GM23338 (cell line): ENCODE results near the gene PMAIP1. TPM values are rescaled to one million over a fixed set of nuclear protein-coding genes. Genes with fewer than 3 reads are reported as not detected.

ENCODE experiments used
- ATAC-seq: fragments of 200-7000 bp; cut with Tn5 transposase; 3 replicates; pipeline ENCODE4 v1.9.1; 2020
- DNase-seq: peaks from one replicate; pipeline ENCODE4 v3.0.0-alpha.2; 2015; ENCODE audit warnings: low spot score
- H2AFZ ChIP-seq: fragments of 200-600 bp; sonication (generic); 2 replicates; pipeline ENCODE4 v1.8.0; 2016; ENCODE audit warnings: antibody characterized with exemption, mild to moderate bottlenecking, moderate library complexity
- H3F3A ChIP-seq: fragments of 200-600 bp; sonication (generic); replicated peaks from 2 replicates; pipeline ENCODE4 v1.8.0; 2017; ENCODE audit warnings: antibody characterized with exemption, mixed run types, low read depth
- H3K27ac ChIP-seq: fragments of 200-600 bp; sonication (generic); 2 replicates; pipeline ENCODE4 v1.6.1; 2016; ENCODE audit warnings: low read depth
- H3K27me3 ChIP-seq: fragments of 200-600 bp; sonication (generic); 2 replicates; pipeline ENCODE4 v1.8.0; 2016; ENCODE audit warnings: mild to moderate bottlenecking, mixed run types, moderate library complexity; ENCODE audit not compliant: insufficient read depth
- H3K36me3 ChIP-seq: fragments of 200-600 bp; sonication (generic); 2 replicates; pipeline ENCODE4 v1.8.0; 2016; ENCODE audit warnings: mild to moderate bottlenecking; ENCODE audit not compliant: insufficient read depth
- H3K4me1 ChIP-seq: fragments of 200-600 bp; sonication (generic); 2 replicates; pipeline ENCODE4 v1.8.0; 2016; ENCODE audit warnings: mild to moderate bottlenecking, moderate library complexity; ENCODE audit not compliant: insufficient read depth
- H3K4me2 ChIP-seq: fragments of 200-600 bp; sonication (generic); 2 replicates; pipeline ENCODE4 v1.7.1; 2017; ENCODE audit warnings: mixed run types
- H3K4me3 ChIP-seq: fragments of 200-600 bp; sonication (generic); 2 replicates; pipeline ENCODE4 v1.6.1; 2016; ENCODE audit warnings: mixed run types
- H3K79me2 ChIP-seq: fragments of 200-600 bp; sonication (generic); replicated peaks from 2 replicates; pipeline ENCODE4 v1.8.0; 2017; ENCODE audit warnings: mild to moderate bottlenecking; ENCODE audit not compliant: insufficient read depth
- H3K9me2 ChIP-seq: fragments of 200-600 bp; sonication (generic); 2 replicates; pipeline ENCODE4 v1.8.0; 2017; ENCODE audit not compliant: insufficient read depth
- H4K20me1 ChIP-seq: fragments of 200-600 bp; sonication (generic); replicated peaks from 2 replicates; pipeline ENCODE4 v1.8.0; 2017; ENCODE audit warnings: mild to moderate bottlenecking; ENCODE audit not compliant: insufficient read depth
- H3K27ac Mint-ChIP-seq: 2 replicates; pipeline ENCODE4 v1.8.0; 2020; ENCODE audit warnings: inconsistent platforms, mild to moderate bottlenecking, moderate library complexity, mixed read lengths
- H3K27me3 Mint-ChIP-seq: 3 replicates; pipeline ENCODE4 v1.8.0; 2022; ENCODE audit warnings: low read depth, mild to moderate bottlenecking, moderate library complexity, mixed read lengths, inconsistent platforms; ENCODE audit not compliant: insufficient read depth, poor library complexity
- H3K36me3 Mint-ChIP-seq: 3 replicates; pipeline ENCODE4 v1.8.0; 2021; ENCODE audit warnings: low read depth, mild to moderate bottlenecking, inconsistent platforms, moderate library complexity, mixed read lengths
- H3K4me1 Mint-ChIP-seq: 3 replicates; pipeline ENCODE4 v1.8.0; 2020; ENCODE audit warnings: mild to moderate bottlenecking, inconsistent platforms, mixed read lengths
- H3K4me3 Mint-ChIP-seq: 3 replicates; pipeline ENCODE4 v1.8.0; 2021; ENCODE audit warnings: moderate library complexity, mild to moderate bottlenecking, inconsistent platforms, mixed read lengths
- H3K9me3 Mint-ChIP-seq: 3 replicates; pipeline ENCODE4 v1.8.0; 2020; ENCODE audit warnings: moderate library complexity, mild to moderate bottlenecking, inconsistent platforms, mixed read lengths
- CREB1 ChIP-seq: fragments of 250-450 bp; sonication (Bioruptor Pico); IDR thresholded peaks from 2 replicates; pipeline ENCODE4 v1.5.0; 2020; ENCODE audit warnings: low read depth, mild to moderate bottlenecking, moderate library complexity
- EZH2 ChIP-seq: fragments of 200-600 bp; sonication (generic); IDR thresholded peaks from one replicate; pipeline ENCODE4 v1.8.0; 2017; ENCODE audit warnings: antibody characterized with exemption, mild to moderate bottlenecking, low read depth; ENCODE audit not compliant: unreplicated experiment
- EZH2phosphoT487 ChIP-seq: fragments of 200-600 bp; sonication (generic); IDR thresholded peaks from one replicate; pipeline ENCODE4 v1.8.1; 2018; ENCODE audit warnings: antibody characterized with exemption; ENCODE audit not compliant: unreplicated experiment
- JUNB ChIP-seq: IDR thresholded peaks from one replicate; pipeline ENCODE4 v1.6.1; 2016; ENCODE audit warnings: antibody characterized with exemption; ENCODE audit not compliant: unreplicated experiment
- NANOG ChIP-seq: IDR thresholded peaks from 2 replicates; pipeline ENCODE4 v1.6.1; 2016; ENCODE audit warnings: antibody characterized with exemption, borderline replicate concordance
- POLR2AphosphoS5 ChIP-seq: IDR thresholded peaks from 2 replicates; pipeline ENCODE4 v1.6.1; 2016; ENCODE audit warnings: antibody characterized with exemption, low read depth
- STAT1 ChIP-seq: IDR thresholded peaks from one replicate; pipeline ENCODE4 v1.6.1; 2016; ENCODE audit warnings: antibody characterized with exemption; ENCODE audit not compliant: unreplicated experiment
- ZNF114 ChIP-seq: fragments of 250-450 bp; sonication (Bioruptor Pico); IDR thresholded peaks from 2 replicates; pipeline ENCODE4 v1.5.0; 2020; ENCODE audit warnings: mild to moderate bottlenecking, moderate library complexity
- ZNF331 ChIP-seq: fragments of 250-450 bp; sonication (Bioruptor Pico); IDR thresholded peaks from 2 replicates; pipeline ENCODE4 v1.5.0; 2020; ENCODE audit warnings: low read depth, mild to moderate bottlenecking, moderate library complexity
- polyA plus RNA-seq: library from polyadenylated mRNA; unstranded; fragments of >200 nt; fragmentation: Nextera tagmentation; extraction: Ambion mirVana; gene quantifications from 2 replicates; pipeline ENCODE4 v1.2.1, GENCODE V29; 2016
- total RNA-seq: library from RNA; depleted of rRNA; stranded (reverse); fragments of >200 nt; shearing (Covaris generic); gene quantifications from 2 replicates; pipeline ENCODE4 v1.2.3, GENCODE V29; 2014
- TF ChIP-seq, protein P1 (sequence below), 2 experiments: fragments of 200-600 bp in 1 of 2; sonication (generic) in 1 of 2; conservative IDR thresholded peaks; 2 replicates each; pipeline versions ENCODE4 v1.5.1 to v1.6.1; 2016 to 2017; ENCODE audit warnings: antibody characterized with exemption in 2 of 2, low read depth in 2 of 2, mild to moderate bottlenecking in 2 of 2, moderate library complexity in 1 of 2
- TF ChIP-seq, protein P2 (sequence below): IDR thresholded peaks from one replicate; pipeline ENCODE4 v1.6.1; 2018; ENCODE audit warnings: antibody characterized with exemption; ENCODE audit not compliant: unreplicated experiment
- TF ChIP-seq, protein P3 (sequence below): IDR thresholded peaks from 2 replicates; pipeline ENCODE4 v1.6.1; 2016; ENCODE audit warnings: antibody characterized with exemption

The PMAIP1 gene
- total and polyA plus RNA-seq, 2 experiments from 2014 or later = 156 to 296 TPM

DNA sequence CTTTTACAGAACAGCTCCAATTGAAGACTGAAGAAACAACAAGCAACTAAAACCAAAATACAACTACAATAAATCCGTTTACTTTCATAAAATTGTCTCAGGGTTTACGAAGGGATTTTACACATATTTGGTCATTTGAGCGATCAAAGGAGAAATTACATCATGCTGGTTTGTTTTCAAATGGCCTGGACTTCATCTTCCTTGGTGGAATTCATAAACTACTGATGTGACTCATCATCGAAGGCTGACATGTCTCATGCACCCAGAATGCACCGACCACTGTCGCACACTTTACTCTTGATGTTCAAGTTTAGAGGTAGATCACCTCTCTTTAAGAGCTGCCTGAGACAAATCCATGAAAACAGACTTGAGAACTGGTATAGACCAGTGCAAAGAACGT lies 25.6 kb upstream of the PMAIP1 start:
- Mint-ChIP-seq H3K27ac (no peak overlapping the region), H3K4me1 (peaks cover 33% of the 10 kb centered on the region), H3K4me3 (no peak overlapping the region), H3K9me3 (no peaks in the 10 kb centered on the region), H3K27me3 (no peaks in the 10 kb centered on the region), H3K36me3 (no peaks in the 10 kb centered on the region)
- Histone ChIP-seq H3K79me2 (no peaks in the 10 kb centered on the region), H3K36me3 (no peaks in the 10 kb centered on the region), H4K20me1 (no peaks in the 10 kb centered on the region), H3K9me2 (no peaks in the 10 kb centered on the region), H3K27ac (no peak overlapping the region), H2AFZ (no peak overlapping the region), H3K4me2 (no peak overlapping the region), H3K27me3 (no peaks in the 10 kb centered on the region), H3K4me1 (peaks cover 38% of the 10 kb centered on the region), H3F3A (no peaks in the 10 kb centered on the region), H3K4me3 (no peak overlapping the region)
- DNase-seq (no peak), ATAC-seq (no peak)
- TF ChIP-seq ZNF114 (CRISPR knock-in tag) (no peak), EZH2 (no peak), NANOG (no peak), POLR2AphosphoS5 (no peak), ZNF331 (CRISPR knock-in tag) (no peak), STAT1 (no peak), JUNB (no peak), EZH2phosphoT487 (no peak)
- TF ChIP-seq, protein P1, sequence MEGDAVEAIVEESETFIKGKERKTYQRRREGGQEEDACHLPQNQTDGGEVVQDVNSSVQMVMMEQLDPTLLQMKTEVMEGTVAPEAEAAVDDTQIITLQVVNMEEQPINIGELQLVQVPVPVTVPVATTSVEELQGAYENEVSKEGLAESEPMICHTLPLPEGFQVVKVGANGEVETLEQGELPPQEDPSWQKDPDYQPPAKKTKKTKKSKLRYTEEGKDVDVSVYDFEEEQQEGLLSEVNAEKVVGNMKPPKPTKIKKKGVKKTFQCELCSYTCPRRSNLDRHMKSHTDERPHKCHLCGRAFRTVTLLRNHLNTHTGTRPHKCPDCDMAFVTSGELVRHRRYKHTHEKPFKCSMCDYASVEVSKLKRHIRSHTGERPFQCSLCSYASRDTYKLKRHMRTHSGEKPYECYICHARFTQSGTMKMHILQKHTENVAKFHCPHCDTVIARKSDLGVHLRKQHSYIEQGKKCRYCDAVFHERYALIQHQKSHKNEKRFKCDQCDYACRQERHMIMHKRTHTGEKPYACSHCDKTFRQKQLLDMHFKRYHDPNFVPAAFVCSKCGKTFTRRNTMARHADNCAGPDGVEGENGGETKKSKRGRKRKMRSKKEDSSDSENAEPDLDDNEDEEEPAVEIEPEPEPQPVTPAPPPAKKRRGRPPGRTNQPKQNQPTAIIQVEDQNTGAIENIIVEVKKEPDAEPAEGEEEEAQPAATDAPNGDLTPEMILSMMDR (conservative IDR thresholded peaks at IDR 0.05; ENCODE audit: low read depth in 2 of 2) = no peak
- TF ChIP-seq, protein P2, sequence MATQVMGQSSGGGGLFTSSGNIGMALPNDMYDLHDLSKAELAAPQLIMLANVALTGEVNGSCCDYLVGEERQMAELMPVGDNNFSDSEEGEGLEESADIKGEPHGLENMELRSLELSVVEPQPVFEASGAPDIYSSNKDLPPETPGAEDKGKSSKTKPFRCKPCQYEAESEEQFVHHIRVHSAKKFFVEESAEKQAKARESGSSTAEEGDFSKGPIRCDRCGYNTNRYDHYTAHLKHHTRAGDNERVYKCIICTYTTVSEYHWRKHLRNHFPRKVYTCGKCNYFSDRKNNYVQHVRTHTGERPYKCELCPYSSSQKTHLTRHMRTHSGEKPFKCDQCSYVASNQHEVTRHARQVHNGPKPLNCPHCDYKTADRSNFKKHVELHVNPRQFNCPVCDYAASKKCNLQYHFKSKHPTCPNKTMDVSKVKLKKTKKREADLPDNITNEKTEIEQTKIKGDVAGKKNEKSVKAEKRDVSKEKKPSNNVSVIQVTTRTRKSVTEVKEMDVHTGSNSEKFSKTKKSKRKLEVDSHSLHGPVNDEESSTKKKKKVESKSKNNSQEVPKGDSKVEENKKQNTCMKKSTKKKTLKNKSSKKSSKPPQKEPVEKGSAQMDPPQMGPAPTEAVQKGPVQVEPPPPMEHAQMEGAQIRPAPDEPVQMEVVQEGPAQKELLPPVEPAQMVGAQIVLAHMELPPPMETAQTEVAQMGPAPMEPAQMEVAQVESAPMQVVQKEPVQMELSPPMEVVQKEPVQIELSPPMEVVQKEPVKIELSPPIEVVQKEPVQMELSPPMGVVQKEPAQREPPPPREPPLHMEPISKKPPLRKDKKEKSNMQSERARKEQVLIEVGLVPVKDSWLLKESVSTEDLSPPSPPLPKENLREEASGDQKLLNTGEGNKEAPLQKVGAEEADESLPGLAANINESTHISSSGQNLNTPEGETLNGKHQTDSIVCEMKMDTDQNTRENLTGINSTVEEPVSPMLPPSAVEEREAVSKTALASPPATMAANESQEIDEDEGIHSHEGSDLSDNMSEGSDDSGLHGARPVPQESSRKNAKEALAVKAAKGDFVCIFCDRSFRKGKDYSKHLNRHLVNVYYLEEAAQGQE = no peak
- TF ChIP-seq, protein P3, sequence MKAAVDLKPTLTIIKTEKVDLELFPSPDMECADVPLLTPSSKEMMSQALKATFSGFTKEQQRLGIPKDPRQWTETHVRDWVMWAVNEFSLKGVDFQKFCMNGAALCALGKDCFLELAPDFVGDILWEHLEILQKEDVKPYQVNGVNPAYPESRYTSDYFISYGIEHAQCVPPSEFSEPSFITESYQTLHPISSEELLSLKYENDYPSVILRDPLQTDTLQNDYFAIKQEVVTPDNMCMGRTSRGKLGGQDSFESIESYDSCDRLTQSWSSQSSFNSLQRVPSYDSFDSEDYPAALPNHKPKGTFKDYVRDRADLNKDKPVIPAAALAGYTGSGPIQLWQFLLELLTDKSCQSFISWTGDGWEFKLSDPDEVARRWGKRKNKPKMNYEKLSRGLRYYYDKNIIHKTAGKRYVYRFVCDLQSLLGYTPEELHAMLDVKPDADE = no peak

DNA sequence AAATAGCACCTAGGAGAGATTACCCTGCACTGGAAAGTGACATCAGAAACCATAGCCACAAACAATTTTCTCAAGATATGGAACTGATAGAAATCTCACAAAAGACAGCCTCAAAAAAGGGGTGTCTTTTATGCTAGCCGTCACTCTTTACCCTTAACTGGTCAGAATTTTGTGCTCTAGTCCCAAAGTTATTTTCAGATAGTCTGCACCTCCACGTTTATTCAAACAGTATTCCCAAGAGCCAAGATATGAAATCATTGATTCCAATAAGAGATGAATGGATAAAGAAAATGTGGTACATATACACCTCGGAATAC lies 23.5 kb upstream of the PMAIP1 start:
- H3K4me1 ChIP-seq = peaks cover 35% of the 10 kb centered on the region
- no peak overlapping the region for H3K4me3 ChIP-seq
- H2AFZ ChIP-seq = no peak overlapping the region
- Mint-ChIP-seq H3K27ac (no peak overlapping the region), H3K4me1 (peaks cover 33% of the 10 kb centered on the region), H3K4me3 (no peak overlapping the region), H3K36me3 (no peaks in the 10 kb centered on the region), H3K9me3 (no peaks in the 10 kb centered on the region), H3K27me3 (no peaks in the 10 kb centered on the region)
- ATAC-seq (no peak), DNase-seq (no peak)
- no peaks in the 10 kb centered on the region for H3F3A ChIP-seq
- H3K27ac ChIP-seq = no peak overlapping the region
- H3K9me2 ChIP-seq = no peaks in the 10 kb centered on the region
- H4K20me1 ChIP-seq = no peaks in the 10 kb centered on the region
- H3K27me3 ChIP-seq = no peaks in the 10 kb centered on the region
- no peaks in the 10 kb centered on the region for H3K79me2 ChIP-seq
- no peaks in the 10 kb centered on the region for H3K36me3 ChIP-seq
- no peak overlapping the region for H3K4me2 ChIP-seq
- TF ChIP-seq EZH2 (no peak), ZNF331 (CRISPR knock-in tag) (no peak), CREB1 (CRISPR knock-in tag) (no peak), JUNB (no peak), STAT1 (no peak)
- TF ChIP-seq, protein P1 (conservative IDR thresholded peaks at IDR 0.05; ENCODE audit: low read depth in 2 of 2) = no peak
- TF ChIP-seq, protein P2 = no peak
